ENCODE data around the gene TMEM44. TPM values are rescaled to one million over a fixed set of nuclear protein-coding genes. Genes with fewer than 3 reads are reported as not detected.

The TMEM44 gene
- total and polyA plus RNA-seq, 2 of the 4 experiments (the other 2 are of a cell fraction): 9.7 to 24.2 TPM

GRCh38 chr3:194606163-194606562 is 27.1 kb downstream of the TMEM44 start:
- dilution Hi-C loops (cut with HindIII; ENCODE audit: low sequenced_read_pairs, unreplicated experiment): no loop called here
- POLR2A ChIA-PET (ENCODE audit: unreplicated experiment): no interaction called here
- Histone ChIP-seq H3K9me1 (ENCODE audit: insufficient read depth, low read length) (peaks cover 2% of the 10 kb centered on the region; the same call in 1 of the 2 replicates), H3K4me1 (ENCODE audit: control insufficient read depth, insufficient read depth, low read length) (peaks cover 5% of the 10 kb centered on the region; the same call in 1 of the 2 replicates), H2BK15ac (ENCODE audit: low read depth, low read length) (no peak overlapping the region), H2AK5ac (ENCODE audit: low read depth, low read length) (no peak overlapping the region), H3K56ac (ENCODE audit: extremely low read depth, insufficient read depth, low read length) (no peak overlapping the region), H3K4me3 (ENCODE audit: insufficient read depth, low read depth, low read length) (no peak overlapping the region), H2BK20ac (ENCODE audit: low read depth, low read length) (no peak overlapping the region), H3K4ac (ENCODE audit: low read depth, low read length) (no peak overlapping the region), H3K4me2 (ENCODE audit: low read depth, low read length) (no peak overlapping the region), H2BK120ac (ENCODE audit: low read depth, low read length) (no peak overlapping the region), H3K14ac (replicated peaks; ENCODE audit: low read depth, low read length) (no peak overlapping the region), H4K8ac (ENCODE audit: low read depth in 2 of 2, low read length in 2 of 2) (no peak overlapping the region), H2BK5ac (ENCODE audit: low read depth, low read length, poor library complexity, severe bottlenecking) (no peak overlapping the region), H2AK9ac (replicated peaks; ENCODE audit: low read depth, low read length, poor library complexity) (no peak overlapping the region), H3K23ac (ENCODE audit: low read depth, low read length) (no peak overlapping the region), H3K9ac (ENCODE audit: low read depth, low read length) (no peak overlapping the region), H3K27ac (ENCODE audit: insufficient read depth, low read length) (no peak overlapping the region), H3K18ac (ENCODE audit: low read depth, low read length) (no peak overlapping the region), H3K9me3 (ENCODE audit: control insufficient read depth, insufficient read depth, low read length) (no peaks in the 10 kb centered on the region), H3K36me3 (ENCODE audit: control insufficient read depth, insufficient read depth, low read length) (peaks cover 12% of the 10 kb centered on the region), H3K79me1 (ENCODE audit: low read depth in 1 of 2, low read length in 2 of 2) (no peaks in the 10 kb centered on the region; a peak in 1 of 4 replicates), H4K5ac (ENCODE audit: low read depth, low read length) (no peak overlapping the region), H2AFZ (replicated peaks; ENCODE audit: low read length, poor library complexity) (no peak overlapping the region), H3K27me3 (ENCODE audit: control insufficient read depth, insufficient read depth, low read length) (no peaks in the 10 kb centered on the region), H4K91ac (ENCODE audit: insufficient read depth, low read depth, low read length) (no peak overlapping the region), H4K20me1 (ENCODE audit: insufficient read depth, low read length) (no peaks in the 10 kb centered on the region)
- BruUV-seq (replicated peaks): no TSS peak
- ATAC-seq (ENCODE audit: low read depth) (no peak), DNase-seq (no peak)
- in situ Hi-C loops (cut with MboI; ENCODE audit: low sequenced_read_pairs): loop anchor here (10.0 kb wide), 1 partner anchor 271 kb away; no protein-coding TSS in a partner anchor
- CTCF ChIA-PET: no interaction called here
- intact Hi-C loops (cut with micrococcal nuclease): no loop called here
- no peak for TF ChIP-seq POLR2A (IDR thresholded peaks at IDR 0.05; ENCODE audit: low read depth, low read length)
- no peak for TF ChIP-seq BHLHE40 (IDR thresholded peaks at IDR 0.05; ENCODE audit: low read depth, low read length)
- TF ChIP-seq SMC3 (IDR thresholded peaks at IDR 0.05; ENCODE audit: low read depth, low read length): no peak
- no peak for TF ChIP-seq MAFK (IDR thresholded peaks at IDR 0.05; ENCODE audit: low read depth, low read length)
- no peak for TF ChIP-seq RFX5 (IDR thresholded peaks at IDR 0.05; ENCODE audit: low read depth, low read length)
- TF ChIP-seq ELK1 (IDR thresholded peaks at IDR 0.05; ENCODE audit: borderline replicate concordance, low read depth, low read length): no peak
- TF ChIP-seq MAZ (IDR thresholded peaks at IDR 0.05; ENCODE audit: borderline replicate concordance, low read depth, low read length): no peak
- no peak for TF ChIP-seq USF2 (IDR thresholded peaks at IDR 0.05; ENCODE audit: low read depth, low read length)
- no peak for TF ChIP-seq CEBPB (IDR thresholded peaks at IDR 0.05; ENCODE audit: low read depth, low read length)
- no peak for TF ChIP-seq RAD21 (IDR thresholded peaks at IDR 0.05; ENCODE audit: low read length)
- TF ChIP-seq CHD1 (IDR thresholded peaks at IDR 0.05; ENCODE audit: low read depth, low read length): no peak
- no peak for TF ChIP-seq RCOR1 (IDR thresholded peaks at IDR 0.05; ENCODE audit: insufficient replicate concordance, low read length)
- TF ChIP-seq MXI1 (IDR thresholded peaks at IDR 0.05; ENCODE audit: borderline replicate concordance, low read depth, low read length): no peak
- no peak for TF ChIP-seq FOS (IDR thresholded peaks at IDR 0.05; ENCODE audit: low read depth, low read length)
- no peak for TF ChIP-seq CTCF (conservative IDR thresholded peaks at IDR 0.05; ENCODE audit: low read depth, low read length)
- no peak for TF ChIP-seq NFE2L2 (IDR thresholded peaks at IDR 0.05; ENCODE audit: low read depth, low read length)
- 100% methylated on average over 1 of the region's 8 CpGs; no CpG with 5 or more reads in 1 of the 2 experiments for WGBS, 2 experiments (ENCODE audit: extremely low coverage in 2 of 2, insufficient read length in 1 of 2)
